Measurements from ENCODE around the gene SPHK2.

DNA sequence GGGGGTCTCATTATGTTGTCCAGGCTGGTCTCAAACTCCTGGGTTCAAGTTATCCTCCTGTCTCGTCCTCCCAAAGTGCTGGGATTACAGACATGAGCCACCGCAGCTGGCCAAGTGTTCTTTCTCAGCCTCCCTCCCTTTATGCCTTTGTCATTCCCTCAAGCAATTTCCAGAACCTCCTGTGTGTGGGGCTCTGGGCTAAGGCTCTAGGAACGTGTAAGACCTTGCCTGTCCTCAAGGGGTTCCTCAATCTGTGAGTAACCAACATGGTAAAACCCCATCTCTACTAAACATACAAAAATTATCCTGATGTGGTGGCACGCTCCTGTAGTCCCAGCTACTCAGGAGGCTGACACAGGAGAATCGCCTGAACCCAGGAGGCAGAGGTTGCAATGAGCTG, 28.3 kb upstream of the SPHK2 start:
- no peak for TF ChIP-seq POLR2A (IDR thresholded peaks at IDR 0.05; ENCODE audit: low read length)
- TF ChIP-seq GATA1 (IDR thresholded peaks at IDR 0.05; ENCODE audit: low read depth, low read length) = no peak
